ENCODE data around the gene PIAS3. TPM values are rescaled to one million over a fixed set of nuclear protein-coding genes. Genes with fewer than 3 reads are reported as not detected.

The PIAS3 gene
- total RNA-seq = 23.6 and 30.9 TPM in 2 replicates

GRCh38 chr1:145858901-145859490, at the start of gene PIAS3:
Gene PIAS3 (minus strand): TSS chr1:145859081. CDS start chr1:145858990, 91 bp downstream.

GRCh38 chr1:145885738-145886287, 26.9 kb upstream of the PIAS3 start, which contains the start of gene ANKRD35:
Gene ANKRD35 (minus strand): TSS chr1:145885866. CDS start chr1:145885758, 108 bp downstream.

GRCh38 chr1:145845514-145846161, 13.2 kb downstream of the PIAS3 start, which contains the start of gene NUDT17:
Gene NUDT17 (plus strand): TSS chr1:145845630. CDS start chr1:145845641, 11 bp downstream.

GRCh38 chr1:145823565-145824498, 35.0 kb downstream of the PIAS3 start, which contains the start of the genes POLR3C and RNF115:
Gene POLR3C (plus strand): TSS chr1:145824200. CDS start chr1:145825777, 1,577 bp downstream.
Gene RNF115 (minus strand): TSS chr1:145824095. CDS start chr1:145823873, 222 bp downstream.

Other genes starting within 250 kb of the PIAS3 start
- gene PDZK1, start 151.7 kb downstream of the PIAS3 start, total RNA-seq = not detected in 2 replicates
- not detected in 2 replicates for gene CD160, start 139.6 kb downstream of the PIAS3 start, total RNA-seq
- gene RNF115, start 35.0 kb downstream of the PIAS3 start, total RNA-seq = 6.3 and 8.3 TPM in 2 replicates
- gene POLR3C, start 34.9 kb downstream of the PIAS3 start, total RNA-seq = 27.4 and 30.6 TPM in 2 replicates
- gene NUDT17, start 13.5 kb downstream of the PIAS3 start, total RNA-seq = 0.12 and 1.3 TPM in 2 replicates
- 0.47 and 4.1 TPM in 2 replicates for gene ANKRD35, start 26.8 kb upstream of the PIAS3 start, total RNA-seq
- 6.8 and 15.2 TPM in 2 replicates for gene ITGA10, start 51.0 kb upstream of the PIAS3 start, total RNA-seq
- gene PEX11B, start 59.6 kb upstream of the PIAS3 start, total RNA-seq = 18.6 and 22.4 TPM in 2 replicates
- 59.6 and 92.0 TPM in 2 replicates for gene RBM8A, start 68.4 kb upstream of the PIAS3 start, total RNA-seq
- 35.9 and 37.1 TPM in 2 replicates for gene LIX1L, start 98.9 kb upstream of the PIAS3 start, total RNA-seq
- 0.85 and 1.6 TPM in 2 replicates for gene ANKRD34A, start 105.5 kb upstream of the PIAS3 start, total RNA-seq
- 19.5 and 19.7 TPM in 2 replicates for gene POLR3GL, start 105.6 kb upstream of the PIAS3 start, total RNA-seq
- gene TXNIP, start 137.5 kb upstream of the PIAS3 start, total RNA-seq = 303 and 594 TPM in 2 replicates
- 0.17 TPM in 1 of 2 replicates, not detected in the other for gene HJV, start 162.7 kb upstream of the PIAS3 start, total RNA-seq